GM04504 (cell line): Measurements from ENCODE around the gene CAMK2A.

Source experiments
- DNase-seq: peaks from one replicate; pipeline ENCODE4 v3.0.0-alpha.2; 2012; ENCODE audit warnings: low read depth

CAMK2A gene

GRCh38 chr5:150315245-150315644 lies 25.7 kb upstream of the CAMK2A start:
- no peak for DNase-seq

GRCh38 chr5:150313921-150314716 lies 24.5 kb upstream of the CAMK2A start:
- no peak for DNase-seq

GRCh38 chr5:150313501-150313900 lies 23.9 kb upstream of the CAMK2A start:
- no peak for DNase-seq

- no peak for DNase-seq
These were observed 22.9 kb upstream of the CAMK2A start for GRCh38 chr5:150312518-150312917.

- no peak for DNase-seq
These were observed 21.6 kb upstream of the CAMK2A start for GRCh38 chr5:150311015-150311692.

GRCh38 chr5:150310246-150310645 lies 20.7 kb upstream of the CAMK2A start:
- DNase-seq = no peak

- DNase-seq = no peak
These were observed 20.3 kb upstream of the CAMK2A start for GRCh38 chr5:150309886-150310239.

- no peak for DNase-seq
These were observed 19.7 kb upstream of the CAMK2A start for GRCh38 chr5:150309101-150309885.

GRCh38 chr5:150307617-150308426 lies 18.2 kb upstream of the CAMK2A start:
- no peak for DNase-seq

GRCh38 chr5:150306775-150307174 lies 17.2 kb upstream of the CAMK2A start:
- DNase-seq = no peak

- no peak for DNase-seq
These were observed 16.0 kb upstream of the CAMK2A start for GRCh38 chr5:150305557-150305956.

- DNase-seq = no peak
These were observed 15.5 kb upstream of the CAMK2A start for GRCh38 chr5:150305095-150305494.

- DNase-seq = no peak
These were observed 15.0 kb upstream of the CAMK2A start for GRCh38 chr5:150304481-150305081.

GRCh38 chr5:150303660-150304386 lies 14.2 kb upstream of the CAMK2A start:
- DNase-seq = no peak

GRCh38 chr5:150303070-150303615 lies 13.6 kb upstream of the CAMK2A start:
- no peak for DNase-seq

GRCh38 chr5:150302301-150303069 lies 12.9 kb upstream of the CAMK2A start, which contains the start of gene ARSI:
Gene ARSI (minus strand): TSS chr5:150302905. CDS start chr5:150302373, 532 bp downstream.
- DNase-seq = no peak

- DNase-seq = no peak
These were observed 12.3 kb upstream of the CAMK2A start for GRCh38 chr5:150301901-150302300.

- no peak for DNase-seq
These were observed 11.6 kb upstream of the CAMK2A start for GRCh38 chr5:150301170-150301505.

- no peak for DNase-seq
These were observed 11.1 kb upstream of the CAMK2A start for GRCh38 chr5:150300496-150301169.
